Peyer's patch (tissue), 4 donors: ENCODE results near the gene NOC3L.

Source experiments
- CTCF ChIP-seq, 6 experiments: fragments of 450-650 bp in 4 of 6; fragments of 200-600 bp in 2 of 6; sonication (generic) in 1 of 6; IDR thresholded peaks; one replicate each; pipeline ENCODE4 v1.5.1; 2017 to 2019; ENCODE audit warnings: antibody characterized with exemption in 6 of 6, mild to moderate bottlenecking in 3 of 6, moderate library complexity in 1 of 6
- POLR2A ChIP-seq, 2 donors: fragments of 450-650 bp; IDR thresholded peaks; one replicate each; pipeline ENCODE4 v1.5.1; 2017; ENCODE audit warnings: antibody characterized with exemption in 2 of 2, mild to moderate bottlenecking in 2 of 2, moderate library complexity in 2 of 2

- TF ChIP-seq CTCF (IDR thresholded peaks at IDR 0.05) (no peak), POLR2A (IDR thresholded peaks at IDR 0.05) (no peak)
Observed at GRCh38 chr10:94315975-94316464, 46.7 kb downstream of the NOC3L start.
